Measurements from ENCODE around the gene TMEM45A. TPM values are rescaled to one million over a fixed set of nuclear protein-coding genes. Genes with fewer than 3 reads are reported as not detected.
"Not testable (repeated sequence)": the region's sequence is repeated elsewhere in the genome, so short reads cannot be mapped to it uniquely, and the experiment has no call there.

The TMEM45A gene
- total RNA-seq, 2 donors from 2014 or later = 0.17 to 0.65 TPM

DNA sequence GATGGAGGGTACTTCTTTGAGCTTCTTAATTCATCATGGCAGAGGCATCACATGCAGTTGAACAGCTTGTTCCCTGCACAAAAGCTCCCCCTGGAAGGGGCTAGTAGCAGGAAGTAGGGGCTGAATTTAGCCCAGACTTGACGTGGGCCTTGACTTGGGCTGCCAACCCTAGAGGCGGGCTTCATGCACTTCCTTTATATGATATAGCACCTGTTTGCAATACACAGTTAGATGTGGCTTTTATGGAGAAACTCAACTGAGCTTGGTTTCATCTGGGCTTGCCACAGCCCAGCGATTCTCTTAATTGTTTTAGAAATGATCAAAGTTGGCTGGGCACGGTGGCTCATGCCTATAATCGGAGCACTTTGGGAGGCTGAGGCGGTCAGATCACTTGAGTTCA, 83.3 kb downstream of the TMEM45A start:
- no peaks in the 10 kb centered on the region for H3K9me3 ChIP-seq (ENCODE audit: control insufficient read depth, low read length, poor library complexity, severe bottlenecking)
- H3K27me3 Mint-ChIP-seq = peaks cover 29% of the 10 kb centered on the region
- peaks cover 2% of the 10 kb centered on the region for H3K36me3 Mint-ChIP-seq (ENCODE audit: low read depth)
- no peak for DNase-seq
- ATAC-seq = no peak
- H3K4me1 Mint-ChIP-seq = no peaks in the 10 kb centered on the region
- no peak overlapping the region for H3K4me3 Mint-ChIP-seq
- H3K27ac Mint-ChIP-seq = no peak overlapping the region

DNA sequence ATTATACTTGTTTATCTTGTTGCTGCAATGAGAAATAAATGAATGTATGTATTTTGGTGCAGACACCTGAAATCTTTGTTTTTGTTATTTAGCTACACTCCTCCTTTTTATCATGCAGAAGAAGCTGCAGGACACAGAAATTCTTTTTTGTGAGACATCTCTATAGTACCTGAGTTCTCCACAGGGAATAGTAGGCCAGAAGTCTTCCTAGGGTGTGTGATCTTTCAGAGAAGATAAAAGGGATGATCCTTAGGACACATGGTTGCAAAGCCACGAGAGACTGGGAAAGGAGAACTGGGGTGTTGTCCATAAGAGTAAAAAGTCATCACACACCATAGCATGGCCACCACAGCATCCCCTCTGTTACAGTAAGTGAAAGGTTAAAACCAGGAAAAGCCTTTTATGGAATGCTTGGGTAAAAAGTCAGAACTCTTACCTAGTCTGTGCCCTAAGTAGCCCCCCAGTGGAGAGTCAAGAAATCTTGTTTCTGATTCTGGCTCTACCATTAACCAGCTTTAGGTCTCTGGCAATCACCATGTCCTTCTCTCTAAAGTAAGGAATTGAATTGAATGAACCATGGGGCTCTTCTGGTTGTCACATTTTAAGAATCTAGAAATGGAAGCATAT, 85.1 kb downstream of the TMEM45A start:
- Mint-ChIP-seq H3K36me3 (ENCODE audit: low read depth) (peaks cover 2% of the 10 kb centered on the region), H3K27ac (no peak overlapping the region), H3K4me1 (no peaks in the 10 kb centered on the region), H3K4me3 (no peak overlapping the region), H3K27me3 (peaks cover 38% of the 10 kb centered on the region)
- ATAC-seq (no peak), DNase-seq (no peak)
- no peaks in the 10 kb centered on the region for H3K9me3 ChIP-seq (ENCODE audit: control insufficient read depth, low read length, poor library complexity, severe bottlenecking)

DNA sequence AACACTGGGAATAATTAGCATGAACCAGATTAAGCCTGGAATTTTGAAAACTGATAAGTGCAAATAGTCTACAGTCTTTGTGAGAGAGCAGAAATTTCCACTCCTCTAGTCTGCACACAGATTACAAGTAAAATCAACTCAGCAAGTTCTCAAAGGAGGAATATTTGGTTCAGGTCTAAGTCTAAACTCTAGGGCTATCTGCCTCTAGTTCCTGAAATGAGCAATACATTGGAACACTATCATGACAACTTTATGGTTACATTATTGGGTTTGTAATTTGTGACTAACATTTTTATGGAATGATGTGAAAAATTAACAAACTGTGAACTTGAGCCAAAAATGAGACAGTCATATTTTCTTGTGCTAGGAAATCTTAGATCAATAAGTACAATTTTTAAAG, 86.2 kb downstream of the TMEM45A start:
- H3K27ac Mint-ChIP-seq = no peak overlapping the region
- H3K4me3 Mint-ChIP-seq = no peak overlapping the region

DNA sequence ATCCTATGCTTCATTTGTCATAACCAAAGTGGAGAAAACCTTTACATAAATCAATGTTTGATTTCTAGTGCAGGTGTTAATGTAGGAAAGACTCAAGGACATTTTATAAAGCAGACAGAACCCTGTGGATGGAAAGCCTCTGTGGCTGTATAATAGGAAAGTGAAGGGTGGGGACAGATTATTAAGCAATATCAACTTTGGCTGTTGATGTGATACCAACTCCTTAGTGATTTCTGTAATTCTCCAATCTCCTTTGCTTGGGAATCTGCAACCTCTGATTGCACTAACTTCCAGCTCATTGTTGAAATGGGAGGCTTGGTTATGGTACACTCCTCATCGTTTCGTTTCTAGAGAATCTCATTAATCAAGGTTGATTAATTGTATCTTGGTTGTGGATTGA, 87.7 kb downstream of the TMEM45A start:
- peaks cover 28% of the 10 kb centered on the region for H3K27me3 Mint-ChIP-seq
- H3K4me1 Mint-ChIP-seq = no peaks in the 10 kb centered on the region
- H3K27ac Mint-ChIP-seq = no peak overlapping the region
- DNase-seq (no peak), ATAC-seq (no peak)
- H3K4me3 Mint-ChIP-seq = no peak overlapping the region
- H3K9me3 ChIP-seq (ENCODE audit: control insufficient read depth, low read length, poor library complexity, severe bottlenecking) = no peaks in the 10 kb centered on the region
- no peaks in the 10 kb centered on the region for H3K36me3 Mint-ChIP-seq (ENCODE audit: low read depth)

More for the DNA sequence above, 86.2 kb downstream of the TMEM45A start:
- DNase-seq = no peak
- Mint-ChIP-seq H3K27me3 (peaks cover 38% of the 10 kb centered on the region), H3K36me3 (ENCODE audit: low read depth) (peaks cover 2% of the 10 kb centered on the region), H3K4me1 (no peaks in the 10 kb centered on the region)
- no peak for ATAC-seq
- H3K9me3 ChIP-seq (ENCODE audit: control insufficient read depth, low read length, poor library complexity, severe bottlenecking) = no peaks in the 10 kb centered on the region

DNA sequence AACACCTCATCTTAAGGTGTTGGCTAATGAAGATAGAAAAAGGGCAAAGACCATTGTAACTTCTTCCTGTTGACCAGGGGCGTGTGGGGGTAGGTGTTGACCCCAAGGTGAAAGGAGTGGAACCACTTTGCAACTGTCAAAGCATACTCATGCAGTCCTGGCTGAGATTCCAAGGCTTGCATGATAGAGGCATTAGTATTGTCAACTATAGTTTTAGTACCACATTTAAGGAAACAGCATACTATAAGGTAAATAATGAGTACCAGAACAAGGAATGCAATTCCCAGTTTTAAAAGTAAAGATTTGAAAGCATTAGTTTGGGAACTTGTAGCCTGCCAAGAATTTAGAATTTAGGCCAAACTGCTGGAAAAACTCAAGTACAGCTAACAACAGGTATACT, 89.2 kb downstream of the TMEM45A start:
- H3K4me3 Mint-ChIP-seq = no peak overlapping the region
- no peaks in the 10 kb centered on the region for H3K4me1 Mint-ChIP-seq
- no peaks in the 10 kb centered on the region for H3K36me3 Mint-ChIP-seq (ENCODE audit: low read depth)
- DNase-seq = no peak
- no peak overlapping the region for H3K27ac Mint-ChIP-seq
- H3K9me3 ChIP-seq (ENCODE audit: control insufficient read depth, low read length, poor library complexity, severe bottlenecking) = no peaks in the 10 kb centered on the region
- peaks cover 34% of the 10 kb centered on the region for H3K27me3 Mint-ChIP-seq
- ATAC-seq = no peak

DNA sequence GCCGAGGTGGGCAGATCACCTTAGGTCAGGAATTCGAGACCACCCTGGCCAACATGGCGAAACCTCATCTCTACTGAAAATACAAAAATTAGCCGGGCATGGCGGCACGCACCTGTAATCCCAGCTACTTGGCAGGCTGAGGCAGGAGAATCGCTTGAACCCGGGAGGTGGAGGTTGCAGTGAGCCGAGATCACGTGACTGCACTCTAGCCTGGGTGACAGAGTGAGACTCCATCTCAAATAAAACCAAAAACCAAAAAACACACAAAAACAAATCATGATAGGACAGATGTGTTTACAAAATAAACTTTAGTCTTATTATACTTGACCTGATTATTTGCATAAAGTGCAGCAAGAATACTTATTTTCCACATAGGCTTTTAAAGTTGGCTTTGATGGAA, 89.7 kb downstream of the TMEM45A start:
- H3K27ac Mint-ChIP-seq; H3K4me1 Mint-ChIP-seq; DNase-seq; H3K9me3 ChIP-seq (ENCODE audit: control insufficient read depth, low read length, poor library complexity, severe bottlenecking); H3K36me3 Mint-ChIP-seq (ENCODE audit: low read depth); H3K4me3 Mint-ChIP-seq; ATAC-seq: not testable (repeated sequence)
- peaks cover 35% of the 10 kb centered on the region for H3K27me3 Mint-ChIP-seq

DNA sequence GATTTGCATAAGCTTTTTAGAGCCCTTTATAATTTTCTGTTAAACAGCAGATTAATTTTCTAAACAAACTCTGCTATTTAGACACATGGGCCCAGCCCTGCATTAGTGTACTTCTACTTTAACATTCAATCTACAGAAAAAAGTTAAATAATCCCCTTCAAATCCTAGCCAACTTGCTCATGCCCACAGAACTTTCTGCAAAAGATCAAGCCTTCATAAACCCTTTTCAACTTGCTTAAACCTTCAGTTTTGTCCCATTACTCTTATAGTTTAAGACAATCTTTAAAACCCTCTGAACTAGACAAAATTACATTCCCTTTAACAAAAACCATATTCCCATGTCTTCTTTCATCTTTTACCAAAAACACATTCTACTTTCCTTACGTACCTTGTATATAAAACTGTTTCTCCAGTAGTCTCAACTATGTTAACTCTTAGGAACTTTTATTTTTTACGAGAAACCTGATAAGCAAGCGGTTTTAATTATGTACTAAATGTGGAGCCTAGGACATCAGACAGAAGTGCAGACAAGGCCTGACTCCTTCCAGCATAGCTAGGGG, 91.8 kb downstream of the TMEM45A start:
- Mint-ChIP-seq H3K27ac (no peak overlapping the region), H3K27me3 (peaks cover 29% of the 10 kb centered on the region), H3K36me3 (ENCODE audit: low read depth) (no peaks in the 10 kb centered on the region), H3K4me3 (no peak overlapping the region), H3K4me1 (no peaks in the 10 kb centered on the region)
- DNase-seq (no peak), ATAC-seq (no peak)
- H3K9me3 ChIP-seq (ENCODE audit: control insufficient read depth, low read length, poor library complexity, severe bottlenecking) = no peaks in the 10 kb centered on the region

DNA sequence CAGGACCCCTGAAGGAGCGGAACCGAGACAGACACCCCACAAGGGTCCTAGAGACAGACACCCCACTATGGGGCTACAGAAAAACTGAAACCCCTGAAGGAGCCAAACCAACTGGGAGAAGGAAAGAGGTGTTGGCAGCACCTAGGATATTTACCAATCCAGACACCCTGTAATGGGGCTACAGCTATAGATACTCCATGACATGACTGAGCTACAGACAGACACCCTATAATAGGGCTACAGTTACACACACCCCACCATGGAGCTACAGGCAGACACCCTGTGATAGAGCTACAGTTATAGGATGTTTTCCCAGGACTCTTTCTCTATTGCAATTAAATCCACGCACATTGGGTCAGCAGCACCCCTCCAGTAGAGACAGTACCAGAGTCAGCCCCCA, 94.4 kb downstream of the TMEM45A start:
- DNase-seq (no peak), ATAC-seq (no peak)
- Mint-ChIP-seq H3K4me3 (no peak overlapping the region), H3K27ac (no peak overlapping the region), H3K4me1 (peaks cover 6% of the 10 kb centered on the region), H3K27me3 (peaks cover 7% of the 10 kb centered on the region), H3K36me3 (ENCODE audit: low read depth) (no peaks in the 10 kb centered on the region)
- no peaks in the 10 kb centered on the region for H3K9me3 ChIP-seq (ENCODE audit: control insufficient read depth, low read length, poor library complexity, severe bottlenecking)

DNA sequence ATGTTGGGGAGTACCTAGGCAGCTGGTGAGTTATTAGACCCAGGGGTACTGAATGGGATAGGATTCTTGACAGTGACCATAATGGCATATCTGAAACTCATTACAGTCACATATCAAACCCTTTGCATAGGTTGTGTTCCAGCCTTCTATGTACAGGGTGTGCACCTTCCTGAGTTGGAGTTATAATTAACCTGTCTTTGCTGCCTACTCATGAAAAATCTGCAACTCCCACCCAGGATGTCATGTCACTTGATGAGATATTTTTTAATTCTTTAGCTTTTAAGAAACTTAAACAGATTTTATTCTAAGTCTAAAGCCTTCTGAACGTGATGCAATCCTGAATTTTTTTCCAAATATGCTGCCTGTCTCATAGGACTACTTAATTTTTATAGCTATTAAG, 95.8 kb downstream of the TMEM45A start:
- no peaks in the 10 kb centered on the region for H3K9me3 ChIP-seq (ENCODE audit: control insufficient read depth, low read length, poor library complexity, severe bottlenecking)
- Mint-ChIP-seq H3K4me3 (no peak overlapping the region), H3K27me3 (peaks cover 7% of the 10 kb centered on the region), H3K36me3 (ENCODE audit: low read depth) (no peaks in the 10 kb centered on the region), H3K4me1 (peaks cover 6% of the 10 kb centered on the region), H3K27ac (no peak overlapping the region)
- no peak for ATAC-seq
- no peak for DNase-seq

DNA sequence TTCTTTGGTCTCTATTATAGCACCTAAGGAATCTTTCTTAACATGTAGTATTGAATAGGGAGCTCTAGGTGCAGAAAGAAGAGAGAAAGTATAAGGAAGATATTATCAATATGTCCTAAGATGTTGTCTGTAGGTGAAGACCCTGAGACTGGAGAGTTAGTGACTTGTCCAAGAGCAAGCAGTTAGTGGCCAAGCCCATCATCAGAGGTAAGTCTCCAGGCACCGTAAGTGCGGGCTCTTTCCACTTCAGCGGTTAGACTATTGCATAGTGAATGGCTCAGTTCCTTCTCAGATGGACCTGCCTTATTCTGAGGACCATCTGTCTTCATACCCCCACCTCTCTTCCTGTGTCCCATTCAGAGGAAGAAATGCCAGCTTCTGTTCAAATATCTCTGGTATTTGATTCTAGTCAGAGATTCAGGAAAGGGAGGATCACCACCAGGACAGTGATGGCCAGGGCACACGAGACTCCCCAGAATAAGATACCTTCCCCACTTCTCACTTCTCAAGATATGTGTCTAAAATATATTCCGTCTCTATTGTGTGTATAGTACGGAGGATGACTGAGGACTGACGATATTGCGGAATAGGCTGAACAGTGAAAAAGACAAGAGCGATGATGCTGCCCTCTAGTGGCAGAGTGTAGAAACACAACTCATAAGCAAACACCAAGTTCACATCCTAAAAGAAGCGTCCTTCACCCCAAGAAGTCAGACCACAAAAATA, 97.9 kb downstream of the TMEM45A start:
- H3K27ac Mint-ChIP-seq = no peak overlapping the region
- peaks cover 7% of the 10 kb centered on the region for H3K27me3 Mint-ChIP-seq
- peaks cover 6% of the 10 kb centered on the region for H3K4me1 Mint-ChIP-seq
- ATAC-seq = peak; percentile 90
- peak; percentile 14 to 35 (median 14) for DNase-seq
- H3K9me3 ChIP-seq (ENCODE audit: control insufficient read depth, low read length, poor library complexity, severe bottlenecking) = no peaks in the 10 kb centered on the region
- peak overlapping the region; percentile 47 for H3K4me3 Mint-ChIP-seq
- H3K36me3 Mint-ChIP-seq (ENCODE audit: low read depth) = no peaks in the 10 kb centered on the region

DNA sequence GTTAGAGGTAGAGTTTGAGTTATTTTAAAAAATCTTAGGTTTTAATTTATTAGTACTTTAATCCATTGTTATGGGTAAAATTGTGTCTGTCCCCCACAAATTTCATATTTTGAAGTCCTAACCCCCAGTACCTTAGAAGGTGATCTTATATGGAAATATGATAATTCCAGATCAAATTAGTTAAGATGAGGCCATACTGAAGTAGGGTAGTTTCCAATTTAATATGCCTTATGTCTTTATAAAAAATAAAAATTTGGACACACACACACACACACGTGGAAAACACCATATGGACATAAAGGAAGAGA, 98.4 kb downstream of the TMEM45A start:
- H3K27me3 Mint-ChIP-seq = peaks cover 7% of the 10 kb centered on the region
- no peak overlapping the region for H3K4me3 Mint-ChIP-seq
- ATAC-seq (no peak), DNase-seq (no peak)
- no peaks in the 10 kb centered on the region for H3K36me3 Mint-ChIP-seq (ENCODE audit: low read depth)
- peaks cover 10% of the 10 kb centered on the region for H3K4me1 Mint-ChIP-seq
- no peaks in the 10 kb centered on the region for H3K9me3 ChIP-seq (ENCODE audit: control insufficient read depth, low read length, poor library complexity, severe bottlenecking)
- H3K27ac Mint-ChIP-seq = no peak overlapping the region

DNA sequence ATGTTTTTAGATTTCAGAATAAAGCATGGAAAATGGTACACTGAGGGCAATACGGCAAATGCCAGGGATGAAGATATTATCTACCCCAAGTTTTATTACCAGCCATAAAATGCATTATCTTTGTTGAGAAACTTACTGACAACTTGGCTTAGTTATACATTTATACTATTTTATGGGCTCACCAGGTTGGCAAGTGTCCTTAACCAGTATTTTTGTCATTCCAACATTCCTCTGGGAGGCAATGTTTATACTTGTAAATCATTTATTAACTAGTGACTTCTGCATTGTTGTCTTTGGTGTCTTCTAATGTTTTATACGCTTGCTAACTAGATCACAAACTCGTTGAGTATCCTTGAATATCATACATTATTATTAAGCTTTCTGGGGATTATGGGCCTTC, 99.0 kb downstream of the TMEM45A start:
- no peak overlapping the region for H3K27ac Mint-ChIP-seq
- H3K36me3 Mint-ChIP-seq (ENCODE audit: low read depth) = no peaks in the 10 kb centered on the region
- H3K27me3 Mint-ChIP-seq = peaks cover 4% of the 10 kb centered on the region
- no peak overlapping the region for H3K4me3 Mint-ChIP-seq
- no peaks in the 10 kb centered on the region for H3K9me3 ChIP-seq (ENCODE audit: control insufficient read depth, low read length, poor library complexity, severe bottlenecking)
- DNase-seq = no peak
- H3K4me1 Mint-ChIP-seq = peaks cover 10% of the 10 kb centered on the region
- ATAC-seq = no peak

DNA sequence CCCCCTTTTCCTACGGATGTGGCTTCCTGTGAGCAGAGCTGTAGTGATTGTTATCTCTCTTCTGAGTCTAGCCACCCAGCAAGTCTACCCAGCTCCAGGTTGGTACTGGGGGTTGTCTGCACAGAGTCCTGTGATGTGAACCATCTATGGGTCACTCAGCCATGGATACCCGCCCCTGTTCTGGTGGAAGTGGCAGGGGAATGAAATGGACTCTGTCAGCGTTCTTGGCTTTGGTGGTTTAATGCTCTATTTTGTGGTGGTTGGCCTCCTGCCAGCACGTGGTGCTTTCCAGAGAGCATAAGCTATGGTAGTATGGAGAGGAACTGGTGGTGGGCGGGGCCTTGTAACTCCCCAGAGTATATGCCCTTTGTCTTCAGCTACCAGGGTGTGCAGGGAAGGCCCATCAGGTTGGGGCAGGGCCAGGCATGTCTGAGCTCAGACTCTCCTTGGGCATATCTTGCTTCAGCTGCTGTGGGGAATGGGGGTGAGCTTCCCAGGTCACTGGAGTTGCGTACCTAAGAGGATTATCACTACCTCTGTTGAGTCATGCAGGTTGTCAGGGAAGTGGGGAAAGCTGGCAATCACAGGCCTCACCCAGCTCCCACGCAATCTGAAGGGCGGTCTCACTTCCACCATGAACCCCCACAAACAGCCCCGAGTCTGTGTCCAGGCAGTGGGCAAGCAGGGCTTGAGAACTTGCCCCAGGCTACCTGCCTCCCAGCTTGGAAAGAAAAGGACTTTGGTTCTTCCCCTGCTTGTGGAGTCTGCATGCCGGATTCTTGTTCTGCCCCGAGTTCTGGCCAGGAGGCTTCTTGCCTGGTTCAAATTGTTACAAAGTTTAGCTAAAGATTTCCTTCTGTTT, 108.0 kb downstream of the TMEM45A start:
- no peak for DNase-seq
- H3K9me3 ChIP-seq (ENCODE audit: control insufficient read depth, low read length, poor library complexity, severe bottlenecking) = no peaks in the 10 kb centered on the region
- H3K4me1 Mint-ChIP-seq = peaks cover 16% of the 10 kb centered on the region
- H3K27ac Mint-ChIP-seq = no peak overlapping the region
- no peak overlapping the region for H3K4me3 Mint-ChIP-seq
- H3K27me3 Mint-ChIP-seq = peaks cover 4% of the 10 kb centered on the region
- peak; percentile 35 for ATAC-seq
- peaks cover 5% of the 10 kb centered on the region for H3K36me3 Mint-ChIP-seq (ENCODE audit: low read depth)
